HG03095 (cell line): ENCODE data around the gene TRAF3IP3.
"Not testable (repeated sequence)": the region's sequence is repeated elsewhere in the genome, so short reads cannot be mapped to it uniquely, and the experiment has no call there.

Experiments used
- ATAC-seq: cut with Tn5 transposase; IDR thresholded peaks from one replicate; pipeline ENCODE4 v1.9.1; 2021; ENCODE audit warnings: moderate library complexity; ENCODE audit not compliant: unreplicated experiment

The TRAF3IP3 gene

GRCh38 chr1:209791920-209792319 is 36.1 kb downstream of the TRAF3IP3 start:
- ATAC-seq: no peak

GRCh38 chr1:209793711-209794110 is 37.9 kb downstream of the TRAF3IP3 start:
- not testable (repeated sequence) for ATAC-seq

GRCh38 chr1:209797978-209798639 is 42.3 kb downstream of the TRAF3IP3 start:
- ATAC-seq: no peak

DNA sequence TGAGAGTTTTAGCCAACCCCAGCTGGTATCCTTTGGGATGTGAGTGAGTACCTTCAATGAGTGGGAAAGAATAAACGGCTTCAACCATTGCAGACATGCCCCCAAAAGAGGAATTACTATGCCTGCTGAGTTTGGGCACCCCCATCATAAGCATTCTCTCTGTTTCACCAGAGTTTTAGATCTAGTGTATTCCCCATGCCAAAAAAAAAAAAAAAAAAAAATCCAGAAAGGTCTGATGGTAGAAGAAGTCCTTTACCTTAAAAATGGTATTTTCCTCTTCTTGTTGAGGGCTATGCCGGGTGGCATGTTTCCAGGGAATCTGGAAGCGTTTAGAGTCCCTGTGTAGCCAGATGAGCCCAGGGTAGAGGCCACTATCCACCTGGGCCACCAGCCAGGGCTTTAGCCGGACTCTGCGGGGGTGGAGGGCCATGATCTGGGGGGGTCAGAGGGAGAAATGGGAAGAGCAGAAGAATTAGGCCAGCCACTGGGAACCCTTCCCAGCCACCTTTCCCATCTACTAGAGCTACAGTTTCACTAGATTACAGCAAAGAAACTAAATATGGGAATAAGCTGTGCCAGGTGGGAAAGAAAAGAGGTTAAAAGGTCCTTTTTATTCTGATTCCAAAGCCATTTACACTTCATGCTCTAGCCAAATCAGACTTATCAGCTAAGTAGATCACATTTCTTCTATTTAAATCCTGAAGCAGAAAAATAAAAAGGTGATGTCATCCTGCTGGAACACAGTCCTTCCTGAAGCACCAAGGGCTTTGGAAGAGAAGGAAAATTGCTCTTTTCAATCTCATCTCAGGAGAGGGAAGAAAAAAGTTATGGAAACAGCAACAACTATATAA is 45.4 kb downstream of the TRAF3IP3 start:
- no peak for ATAC-seq

DNA sequence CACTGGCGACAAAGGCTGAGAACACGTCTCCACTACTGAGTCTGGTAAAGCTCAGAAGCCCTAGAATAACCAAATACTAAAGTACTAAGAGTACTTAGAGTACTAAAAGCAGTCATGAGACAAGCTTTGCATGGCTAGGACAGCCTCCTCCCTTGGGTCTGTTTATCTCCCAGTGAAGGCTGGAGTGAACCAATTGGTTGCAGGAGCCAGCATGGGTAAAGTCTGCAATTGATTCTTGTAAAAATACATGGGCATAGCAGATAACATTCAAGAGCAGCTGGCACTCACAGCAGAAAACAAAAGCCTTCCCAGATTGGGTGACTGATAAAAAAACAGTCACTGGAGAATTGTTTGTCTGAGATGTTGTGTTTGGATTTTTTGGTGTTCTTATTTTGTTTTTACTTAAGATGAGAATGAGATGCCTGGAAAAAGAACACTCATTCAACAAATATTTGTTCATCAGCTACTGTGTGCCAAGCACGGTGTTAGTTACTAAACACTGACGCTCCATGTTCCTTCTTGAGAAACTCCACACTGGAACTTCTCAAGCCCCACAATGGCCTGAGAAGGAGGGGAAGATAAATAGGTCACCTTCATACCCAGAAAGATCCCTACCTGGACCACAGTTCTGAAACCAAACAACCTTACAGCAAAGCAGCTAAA is 46.4 kb downstream of the TRAF3IP3 start:
- ATAC-seq: no peak

DNA sequence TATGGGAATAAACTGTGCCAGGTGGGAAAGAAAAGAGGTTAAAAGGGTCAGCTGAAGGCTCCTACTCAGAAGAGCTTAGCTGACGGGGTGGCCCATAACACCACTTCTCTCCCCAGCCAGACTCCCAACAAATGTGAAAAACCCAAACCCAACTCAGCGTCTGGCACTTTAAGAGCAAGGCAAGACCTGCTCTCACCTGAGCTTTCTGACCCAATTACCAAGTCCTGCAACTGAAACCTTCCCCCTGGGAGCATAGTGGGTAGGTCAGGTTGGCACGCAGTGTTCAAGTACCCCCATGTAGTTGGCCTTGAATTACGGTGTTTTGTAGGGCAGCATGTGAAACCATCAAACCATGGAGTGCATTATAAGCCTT is 46.9 kb downstream of the TRAF3IP3 start:
- ATAC-seq: no peak

DNA sequence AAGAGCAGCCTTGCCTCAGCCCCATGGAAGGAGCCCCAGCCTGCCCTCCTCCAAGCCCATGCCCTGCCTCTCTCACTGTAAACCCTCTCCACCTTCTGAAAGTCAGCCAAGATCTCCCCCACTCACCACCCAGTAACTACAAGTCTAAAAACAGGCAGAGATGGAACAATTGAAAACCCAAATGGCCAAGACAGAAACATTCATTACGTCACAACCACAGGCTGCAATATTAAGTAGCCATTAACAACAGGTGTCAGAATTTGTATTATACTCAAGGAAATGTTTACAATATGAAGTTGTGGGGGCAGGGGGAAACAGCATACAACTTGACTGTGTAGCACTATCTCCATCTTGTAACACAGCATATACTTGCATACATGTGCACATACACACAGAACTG is 47.7 kb downstream of the TRAF3IP3 start:
- ATAC-seq: no peak

DNA sequence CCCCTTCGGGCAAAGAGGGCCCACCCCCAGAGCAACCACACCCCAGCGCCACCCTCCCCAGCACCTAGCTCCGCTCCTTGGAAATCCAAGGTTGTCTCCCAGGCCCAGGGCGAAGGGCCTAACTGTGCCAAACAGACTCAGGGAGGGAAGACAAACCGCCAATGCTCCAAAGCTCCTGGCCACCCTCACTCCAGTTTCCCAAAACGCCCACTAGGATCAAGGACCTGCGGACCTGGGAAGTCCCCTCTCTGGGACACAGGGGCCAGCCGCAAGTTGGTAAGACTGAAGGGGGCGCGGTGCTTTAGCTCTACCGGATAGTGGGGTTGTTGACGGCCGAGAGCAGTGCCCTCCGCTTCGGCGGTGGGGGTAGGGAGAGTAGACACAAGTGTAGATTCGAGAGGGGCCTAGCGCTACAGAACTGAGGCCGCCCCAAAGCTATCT is 49.5 kb downstream of the TRAF3IP3 start:
- no peak for ATAC-seq

- peak; percentile 96 for ATAC-seq
Observed at GRCh38 chr1:209805875-209806760, 50.3 kb downstream of the TRAF3IP3 start, which contains the start of gene IRF6. Gene IRF6 (minus strand): TSS chr1:209806142. CDS start chr1:209801413, 4,729 bp downstream.

- ATAC-seq: no peak
Observed at GRCh38 chr1:209807509-209807908, 51.7 kb downstream of the TRAF3IP3 start.

GRCh38 chr1:209808059-209808581 is 52.3 kb downstream of the TRAF3IP3 start:
- no peak for ATAC-seq

- ATAC-seq: no peak
Observed at GRCh38 chr1:209809611-209810010, 53.8 kb downstream of the TRAF3IP3 start.

DNA sequence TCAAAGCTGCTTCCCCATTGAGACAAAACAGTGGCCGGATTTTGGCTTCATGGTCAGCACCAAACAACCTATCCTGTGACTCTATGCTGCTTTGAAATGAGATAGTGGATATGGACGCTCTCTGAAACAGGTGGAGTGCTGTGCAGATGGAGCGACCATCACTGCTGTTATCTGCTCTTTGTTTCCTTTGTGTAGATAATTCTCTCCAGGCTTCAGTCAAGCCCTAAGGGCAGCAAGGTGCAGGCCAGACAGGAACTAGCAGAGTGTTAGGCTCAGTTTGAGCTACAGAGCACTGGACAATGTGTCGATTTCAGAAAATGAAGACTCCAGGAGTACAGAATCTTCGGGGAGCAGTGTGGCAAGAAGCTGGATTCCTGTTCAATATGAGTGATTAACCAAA is 54.9 kb downstream of the TRAF3IP3 start:
- no peak for ATAC-seq

DNA sequence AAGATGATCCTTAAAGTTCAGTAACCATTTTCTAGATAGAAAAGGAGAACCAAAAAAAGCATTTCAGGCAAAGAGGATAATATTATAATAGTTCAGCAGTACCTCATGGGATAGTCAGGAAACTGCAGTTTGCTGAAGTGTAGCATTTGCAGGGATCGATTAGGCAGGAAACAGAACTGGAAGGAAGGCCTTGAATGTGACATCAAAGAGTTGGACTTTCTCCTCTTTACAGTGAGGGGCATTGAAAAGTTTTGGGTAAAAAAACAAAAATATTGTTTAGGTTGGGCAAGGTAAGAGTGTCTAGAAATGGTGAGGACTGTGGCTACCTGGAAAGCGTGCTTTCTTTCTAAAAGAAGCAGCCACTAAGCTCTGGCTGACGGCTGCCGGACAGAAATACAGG is 58.0 kb downstream of the TRAF3IP3 start:
- ATAC-seq: no peak

GRCh38 chr1:209815490-209815889 is 59.6 kb downstream of the TRAF3IP3 start:
- ATAC-seq: no peak

DNA sequence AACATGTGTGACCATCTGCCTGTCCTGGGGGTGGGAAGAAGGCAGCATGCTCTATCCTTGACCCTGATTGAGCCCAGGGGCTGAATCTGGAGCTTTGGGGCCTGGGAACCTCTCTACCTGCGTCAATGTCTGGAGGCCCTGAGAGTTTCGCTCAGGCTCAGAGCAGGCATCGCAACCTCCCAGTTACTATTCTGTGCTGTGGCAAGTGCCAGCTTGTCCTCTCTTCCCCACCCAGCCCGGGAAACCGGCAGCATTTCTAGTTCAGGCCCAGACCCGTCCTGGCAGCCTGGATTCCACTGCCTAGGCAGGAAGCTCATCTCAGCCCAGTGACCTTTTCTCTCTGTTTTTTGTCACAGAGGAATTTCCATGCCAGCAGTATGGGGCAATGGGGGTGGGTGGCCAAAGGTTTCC is 60.1 kb downstream of the TRAF3IP3 start:
- ATAC-seq: no peak

DNA sequence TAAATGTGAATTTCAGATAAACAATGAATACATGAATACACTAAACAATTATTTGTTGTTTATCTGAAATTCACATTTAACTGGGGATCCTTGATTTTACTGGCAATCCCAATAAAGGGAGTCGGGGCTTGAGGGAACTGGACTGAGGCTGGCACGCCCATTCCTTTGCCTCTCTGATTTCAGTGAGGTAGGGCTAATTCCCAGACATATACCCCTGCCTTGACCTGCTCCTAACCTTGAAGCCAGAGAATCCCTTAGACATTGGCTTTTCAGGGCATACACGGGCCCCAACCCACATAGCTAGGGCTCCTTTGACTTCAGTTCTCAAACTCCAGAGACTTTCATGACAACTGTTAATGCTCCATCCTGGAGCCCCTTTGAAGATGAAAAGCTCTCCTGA is 61.1 kb downstream of the TRAF3IP3 start:
- no peak for ATAC-seq

- ATAC-seq: no peak
Observed at GRCh38 chr1:209817691-209818090, 61.8 kb downstream of the TRAF3IP3 start.

DNA sequence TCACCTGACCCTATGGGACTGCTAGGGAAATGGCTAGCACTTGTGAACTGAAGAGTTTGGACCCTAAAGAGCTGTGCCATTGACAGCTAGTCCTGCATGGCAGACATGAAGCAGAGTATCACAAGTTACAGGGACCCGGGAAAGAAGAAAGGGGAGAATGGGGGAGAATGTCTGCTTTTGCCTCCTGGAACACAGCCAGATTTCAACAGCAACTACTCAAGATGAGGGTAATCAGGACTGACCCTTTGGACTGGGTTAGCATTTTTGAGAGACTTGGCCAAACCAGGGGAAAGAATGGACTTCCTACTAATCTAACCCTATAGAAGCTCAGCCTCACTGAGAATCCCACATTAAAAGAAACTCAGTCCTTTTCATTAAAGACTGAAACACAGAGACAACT is 63.2 kb downstream of the TRAF3IP3 start:
- ATAC-seq: no peak

GRCh38 chr1:209820986-209821385 is 65.1 kb downstream of the TRAF3IP3 start:
- ATAC-seq: no peak
